ENCODE data around the gene APOBEC3C.
"Not testable (repeated sequence)": the region's sequence is repeated elsewhere in the genome, so short reads cannot be mapped to it uniquely, and the experiment has no call there.

The APOBEC3C gene

DNA sequence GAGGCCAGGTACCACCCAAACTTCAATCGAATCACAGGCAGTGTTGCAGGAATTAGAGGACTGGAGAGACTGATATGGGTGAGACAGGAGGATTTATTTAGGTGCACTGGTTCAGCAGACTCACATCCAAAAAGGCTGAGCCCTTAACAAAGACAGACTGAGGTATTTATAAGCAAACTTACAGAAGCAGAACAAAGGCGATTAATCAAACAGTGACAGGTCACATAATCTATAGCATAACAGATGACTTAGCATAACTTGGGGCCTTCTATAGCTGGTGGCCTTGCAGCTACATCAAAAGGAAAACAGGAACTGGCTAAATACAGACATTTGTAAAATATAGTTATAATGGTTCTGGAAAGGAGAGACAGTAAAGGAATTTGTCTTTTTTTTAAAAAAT is 29.8 kb upstream of the APOBEC3C start:
- DNase-seq: peak; percentile 87

DNA sequence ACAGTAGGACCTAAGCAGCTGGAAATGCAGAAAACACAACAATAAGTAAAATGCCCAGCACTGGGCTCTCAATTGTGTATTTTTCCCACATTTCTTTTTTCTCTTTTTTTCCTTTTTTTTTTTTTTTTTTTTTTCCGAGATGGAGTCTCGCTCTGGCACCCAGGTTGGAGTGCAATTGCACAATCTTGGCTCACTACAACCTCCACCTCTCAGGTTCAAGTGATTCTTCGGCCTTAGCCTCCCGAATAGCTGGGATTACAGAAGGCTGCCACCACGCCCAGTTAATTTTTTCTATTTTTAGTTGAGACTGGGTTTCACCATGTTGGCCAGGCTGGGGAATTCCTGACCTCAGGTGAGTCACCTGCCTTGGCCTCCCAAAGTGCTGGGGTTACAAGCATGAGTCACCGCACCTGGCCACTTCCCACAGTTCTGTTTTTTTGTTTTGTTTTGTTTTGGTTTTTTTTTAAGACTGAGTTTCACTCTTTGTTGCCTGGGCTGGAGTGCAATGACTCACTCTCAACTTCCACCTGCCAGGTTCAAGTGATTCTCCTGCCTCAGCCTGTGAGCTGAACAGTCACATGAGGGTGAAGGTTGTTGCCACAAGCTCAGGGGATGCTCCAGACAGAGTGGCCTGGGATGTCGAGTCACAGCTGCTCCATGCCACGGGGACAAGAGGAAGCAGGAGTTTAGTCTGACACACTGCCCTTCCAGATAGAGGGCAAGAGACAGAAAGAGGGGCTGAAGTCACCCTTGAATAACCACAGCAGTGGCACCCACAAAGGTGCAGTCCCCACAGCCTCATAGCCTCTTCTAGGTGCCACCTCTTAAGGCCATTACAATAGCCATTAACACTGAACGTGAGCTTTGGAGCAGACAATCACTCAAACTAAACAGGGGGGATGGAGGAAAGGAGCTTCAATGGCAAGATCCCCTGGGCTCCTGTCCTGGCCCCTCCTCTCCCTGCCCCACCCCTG is 29.0 kb upstream of the APOBEC3C start:
- DNase-seq: not testable (repeated sequence)

- DNase-seq: no peak
These were observed 27.4 kb upstream of the APOBEC3C start for GRCh38 chr22:38986629-38987028.

DNA sequence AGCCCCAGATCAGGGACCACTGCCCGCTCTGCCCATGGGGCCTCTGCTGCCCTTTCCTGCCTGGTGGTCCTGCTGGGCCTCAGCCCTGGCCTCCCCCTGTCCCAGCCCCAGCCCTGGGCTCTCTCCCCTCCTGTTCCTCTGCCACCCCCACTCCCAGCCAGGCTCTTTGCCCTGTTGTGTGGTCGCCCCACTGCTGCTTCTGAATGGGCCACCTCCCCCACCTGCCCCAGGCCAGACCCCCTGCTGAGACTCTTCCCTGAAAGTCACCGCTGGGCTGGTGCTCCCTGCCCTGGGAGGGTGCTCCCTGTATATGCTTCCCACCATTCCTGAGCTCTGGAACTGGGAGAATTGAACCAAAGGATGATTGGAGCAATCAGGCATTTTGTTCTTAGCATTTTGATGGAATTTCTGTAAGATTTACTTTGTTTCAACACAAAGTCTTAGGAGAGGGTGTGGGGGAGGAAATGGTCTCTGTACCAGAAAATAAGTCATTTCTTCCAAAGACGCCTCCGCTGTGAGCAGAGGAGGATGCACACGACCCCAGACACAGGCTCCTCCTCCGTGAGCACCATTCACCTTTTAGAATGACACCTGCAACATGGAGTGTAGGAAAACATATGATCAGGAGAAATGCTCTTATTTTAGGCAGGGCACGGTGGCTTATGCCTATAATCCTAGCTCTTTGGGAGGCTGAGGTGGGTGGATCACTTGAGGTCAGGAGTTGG is 26.7 kb upstream of the APOBEC3C start:
- no peak for DNase-seq

DNA sequence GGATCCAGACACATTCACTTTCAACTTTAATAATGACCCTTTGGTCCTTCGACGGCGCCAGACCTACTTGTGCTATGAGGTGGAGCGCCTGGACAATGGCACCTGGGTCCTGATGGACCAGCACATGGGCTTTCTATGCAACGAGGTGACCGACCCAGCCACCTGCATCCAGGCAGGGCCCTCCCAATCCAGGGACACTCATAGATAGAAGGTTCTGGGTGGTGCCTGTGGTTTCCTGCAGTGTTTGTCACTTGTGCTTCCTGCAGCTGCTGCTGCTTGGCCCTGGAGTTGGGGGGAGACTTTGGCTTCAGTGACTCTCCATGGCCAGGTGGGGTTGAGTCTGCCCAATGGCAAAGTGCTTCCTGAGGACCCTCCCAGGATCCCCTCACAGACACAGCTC is 24.6 kb upstream of the APOBEC3C start:
- DNase-seq: no peak

GRCh38 chr22:38992871-38993371 is 21.1 kb upstream of the APOBEC3C start:
- not testable (repeated sequence) for DNase-seq

- DNase-seq: no peak
These were observed 18.0 kb upstream of the APOBEC3C start for GRCh38 chr22:38996105-38996504.

- DNase-seq: no peak
These were observed 16.5 kb upstream of the APOBEC3C start for GRCh38 chr22:38997518-38997917.

GRCh38 chr22:39003165-39003638 is 10.9 kb upstream of the APOBEC3C start:
- peak; percentile 95 for DNase-seq

GRCh38 chr22:39007177-39007576 is 6.9 kb upstream of the APOBEC3C start:
- DNase-seq: no peak

GRCh38 chr22:39008271-39008850 is 5.7 kb upstream of the APOBEC3C start:
- not testable (repeated sequence) for DNase-seq

GRCh38 chr22:39010946-39011345 is 3.1 kb upstream of the APOBEC3C start:
- DNase-seq: no peak

GRCh38 chr22:39012533-39013511 is 1.2 kb upstream of the APOBEC3C start:
- peak; percentile 35 for DNase-seq

DNA sequence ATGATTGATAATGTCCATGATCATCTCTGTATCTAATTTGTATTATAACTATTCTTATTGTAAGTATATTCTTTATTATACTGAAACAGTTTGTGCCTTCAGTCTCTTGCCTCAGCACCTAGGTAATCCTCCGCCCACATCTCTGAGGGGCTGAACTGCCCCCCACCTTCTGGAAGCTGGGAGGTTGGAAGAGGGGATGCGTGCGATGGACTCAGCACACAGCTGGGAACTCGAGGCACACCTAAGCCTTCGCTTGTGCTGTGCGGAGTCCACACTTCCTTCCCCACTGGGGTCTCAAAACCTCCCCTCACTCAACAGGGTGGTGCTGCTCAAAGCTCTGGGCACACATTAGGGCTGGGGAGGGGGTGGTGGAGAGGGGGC is 506 bp upstream of the APOBEC3C start:
- peak; percentile 80 for DNase-seq

- not testable (repeated sequence) for DNase-seq
These were observed 665 bp downstream of the APOBEC3C start for GRCh38 chr22:39014723-39015121.

- no peak for DNase-seq
These were observed 2.5 kb downstream of the APOBEC3C start for GRCh38 chr22:39016592-39016991.

- no peak for DNase-seq
These were observed 3.7 kb downstream of the APOBEC3C start for GRCh38 chr22:39017596-39018365.

DNA sequence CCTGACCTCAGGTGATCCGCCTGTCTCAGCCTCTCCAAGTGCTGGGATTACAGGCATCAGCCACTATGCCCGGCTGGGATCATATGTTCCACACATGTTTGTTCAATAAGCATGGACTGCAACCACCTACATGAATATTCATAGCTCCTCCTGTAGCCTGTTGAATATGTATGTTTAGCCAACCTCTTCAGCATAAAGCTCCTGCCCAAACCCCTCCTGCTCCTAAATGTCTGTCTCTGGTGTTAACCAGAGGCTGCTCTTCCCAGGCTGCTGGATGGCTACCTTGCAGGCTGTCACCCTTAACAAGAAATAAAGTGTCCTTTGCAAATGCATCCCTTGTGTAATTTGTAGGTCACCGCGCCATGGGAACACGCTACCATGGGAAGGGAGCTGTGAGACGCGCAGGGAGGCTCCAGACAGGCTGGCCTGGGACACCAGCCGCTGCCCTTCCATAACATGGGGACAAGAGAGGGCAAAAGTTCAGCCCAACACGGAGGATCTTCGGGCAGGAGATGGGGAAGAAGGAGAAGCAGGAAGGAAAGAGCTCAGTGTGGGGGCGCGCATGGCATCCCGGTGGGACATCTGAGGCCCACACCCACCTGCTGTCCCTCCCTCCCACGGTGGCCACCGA is 6.1 kb downstream of the APOBEC3C start:
- peak; percentile 41 for DNase-seq

GRCh38 chr22:39021552-39022250 is 7.6 kb downstream of the APOBEC3C start:
- DNase-seq: peak; percentile 47

Measured in OCI-M1 (cell line).